A549 (cell line): ENCODE data around the gene SORT1.

Source experiments
- CTCF ChIP-seq: fragments of >200 bp; sonication (Bioruptor Twin); formaldehyde crosslinking; IDR thresholded peaks from 3 replicates; pipeline ENCODE4 v1.5.1; 2016
- EP300 ChIP-seq, 2 experiments: fragments of >200 bp; sonication (Bioruptor Twin); formaldehyde crosslinking; IDR thresholded peaks; 2 replicates in 1 of 2; 3 replicates in 1 of 2; pipeline ENCODE4 v1.6.1; 2016 to 2017
- TP53 ChIP-seq: fragments of 250-450 bp; sonication (Bioruptor Pico); IDR thresholded peaks from 2 replicates; pipeline ENCODE4 v1.5.0; 2021; ENCODE audit warnings: mild to moderate bottlenecking, moderate library complexity

DNA sequence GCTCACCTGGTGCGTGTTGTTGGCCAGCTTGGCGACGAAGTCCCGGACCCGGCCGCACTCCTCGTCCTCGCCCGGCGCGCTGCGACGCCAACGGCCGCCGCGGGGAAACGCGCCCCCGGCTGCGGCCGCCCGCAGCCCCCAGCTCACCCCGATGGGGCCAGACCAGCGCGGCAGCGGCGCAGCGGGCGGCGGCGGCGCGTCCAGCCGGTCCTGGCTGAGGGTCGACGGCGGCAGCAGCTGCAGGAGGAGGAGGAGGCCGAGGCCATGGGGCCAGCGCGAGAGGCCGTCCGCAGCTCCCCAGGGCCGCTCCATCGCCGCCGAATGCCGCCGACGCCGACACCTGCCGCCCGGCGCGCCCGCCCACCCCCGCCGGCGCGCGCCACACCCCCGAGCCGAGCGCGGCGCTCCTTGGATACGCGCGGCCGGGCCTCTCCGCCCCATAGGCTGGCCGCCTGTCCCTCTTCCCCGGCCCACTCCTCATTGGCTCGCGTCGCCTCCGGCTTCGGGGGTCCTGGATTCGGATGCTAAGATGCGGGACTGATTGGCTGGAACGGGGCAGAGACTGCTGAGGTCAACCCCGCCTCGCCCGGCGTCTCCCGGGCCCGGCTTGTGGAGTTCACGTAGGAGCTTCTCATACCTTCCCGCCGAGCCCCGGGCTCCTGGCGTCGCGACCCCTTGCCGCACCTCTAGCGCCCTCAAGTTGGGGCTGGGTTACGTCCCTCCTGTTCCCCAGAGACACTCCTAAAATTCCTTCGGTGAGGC is at the start of gene SORT1:
- TF ChIP-seq TP53 (CRISPR knock-in tag) (no peak), CTCF (no peak), EP300 (IDR thresholded peaks at IDR 0.05) (no peak)
